Peyer's patch (tissue), 4 donors: Measurements from ENCODE around the gene PACRG. TPM values are rescaled to one million over a fixed set of nuclear protein-coding genes. Genes with fewer than 3 reads are reported as not detected.

Source experiments
- DNase-seq, 3 donors: peaks; one replicate each; pipeline ENCODE4 v3.0.0-alpha.2; 2017 to 2019
- H3K27ac ChIP-seq, 4 donors: fragments of 200-600 bp; sonication (generic); one replicate each; pipeline ENCODE4 v1.5.1; 2016 to 2019
- H3K27me3 ChIP-seq, 2 donors: fragments of 200-600 bp; sonication (generic); one replicate each; pipeline ENCODE4 v1.5.1; 2019
- H3K36me3 ChIP-seq, 3 donors: fragments of 200-600 bp; sonication (generic); one replicate each; pipeline ENCODE4 v1.5.1; 2016 to 2019
- H3K4me1 ChIP-seq, 4 donors: fragments of 200-600 bp; sonication (generic); one replicate each; pipeline ENCODE4 v1.5.1; 2016 to 2019
- H3K4me3 ChIP-seq, 4 donors: fragments of 200-600 bp; sonication (generic); 1 replicate in 3 of 4; 2 replicates in 1 of 4; pipeline ENCODE4 v1.5.1; 2016 to 2019; ENCODE audit warnings: mild to moderate bottlenecking in 1 of 4
- H3K9me3 ChIP-seq, 4 donors: fragments of 200-600 bp; sonication (generic); one replicate each; pipeline ENCODE4 v1.5.1; 2016 to 2019; ENCODE audit warnings: mild to moderate bottlenecking in 1 of 4
- POLR2A ChIP-seq, 2 donors: fragments of 450-650 bp; IDR thresholded peaks; one replicate each; pipeline ENCODE4 v1.5.1; 2017; ENCODE audit warnings: antibody characterized with exemption in 2 of 2, mild to moderate bottlenecking in 2 of 2, moderate library complexity in 2 of 2
- total RNA-seq, 4 donors: library from RNA; depleted of rRNA; stranded (reverse); fragments of >200 nt; gene quantifications; one replicate each; pipeline ENCODE4 v1.1.0, GENCODE V29; 2016
- TF ChIP-seq, protein P1 (sequence below), 6 experiments: fragments of 450-650 bp in 4 of 6; fragments of 200-600 bp in 2 of 6; sonication (generic) in 1 of 6; IDR thresholded peaks; one replicate each; pipeline ENCODE4 v1.5.1; 2017 to 2019; ENCODE audit warnings: antibody characterized with exemption in 6 of 6, mild to moderate bottlenecking in 3 of 6, moderate library complexity in 1 of 6

PACRG gene
- total RNA-seq, 4 donors from 2014 or later: 0.76 to 2.5 TPM; not detected in 2

DNA sequence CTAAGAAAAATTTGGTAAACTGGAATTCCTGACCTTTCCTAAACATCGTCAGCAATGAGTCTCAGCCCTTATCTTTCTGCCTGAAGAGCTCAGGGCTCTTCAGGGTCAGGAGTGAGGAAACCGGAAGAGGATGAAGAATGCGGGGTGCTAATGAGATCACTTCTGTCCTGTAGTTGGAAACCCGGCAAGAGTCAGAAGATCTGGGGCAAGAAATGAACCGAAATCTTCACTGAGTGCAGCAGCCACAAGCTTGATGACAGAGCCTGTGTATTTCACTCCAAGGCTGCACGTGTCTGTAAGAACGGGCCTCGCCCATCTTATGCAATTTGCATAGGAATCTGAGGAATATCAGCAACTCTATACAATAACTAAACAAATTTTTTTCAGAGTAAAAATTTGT lies 626.3 kb downstream of the PACRG start:
- Histone ChIP-seq H3K27me3 (no peaks in the 10 kb centered on the region), H3K4me1 (no peaks in the 10 kb centered on the region), H3K4me3 (no peak overlapping the region), H3K36me3 (no peaks in the 10 kb centered on the region), H3K27ac (no peak overlapping the region), H3K9me3 (no peaks in the 10 kb centered on the region)
- no peak for DNase-seq
- TF ChIP-seq, protein P1, sequence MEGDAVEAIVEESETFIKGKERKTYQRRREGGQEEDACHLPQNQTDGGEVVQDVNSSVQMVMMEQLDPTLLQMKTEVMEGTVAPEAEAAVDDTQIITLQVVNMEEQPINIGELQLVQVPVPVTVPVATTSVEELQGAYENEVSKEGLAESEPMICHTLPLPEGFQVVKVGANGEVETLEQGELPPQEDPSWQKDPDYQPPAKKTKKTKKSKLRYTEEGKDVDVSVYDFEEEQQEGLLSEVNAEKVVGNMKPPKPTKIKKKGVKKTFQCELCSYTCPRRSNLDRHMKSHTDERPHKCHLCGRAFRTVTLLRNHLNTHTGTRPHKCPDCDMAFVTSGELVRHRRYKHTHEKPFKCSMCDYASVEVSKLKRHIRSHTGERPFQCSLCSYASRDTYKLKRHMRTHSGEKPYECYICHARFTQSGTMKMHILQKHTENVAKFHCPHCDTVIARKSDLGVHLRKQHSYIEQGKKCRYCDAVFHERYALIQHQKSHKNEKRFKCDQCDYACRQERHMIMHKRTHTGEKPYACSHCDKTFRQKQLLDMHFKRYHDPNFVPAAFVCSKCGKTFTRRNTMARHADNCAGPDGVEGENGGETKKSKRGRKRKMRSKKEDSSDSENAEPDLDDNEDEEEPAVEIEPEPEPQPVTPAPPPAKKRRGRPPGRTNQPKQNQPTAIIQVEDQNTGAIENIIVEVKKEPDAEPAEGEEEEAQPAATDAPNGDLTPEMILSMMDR (IDR thresholded peaks at IDR 0.05): no peak
- TF ChIP-seq POLR2A (IDR thresholded peaks at IDR 0.05): no peak

DNA sequence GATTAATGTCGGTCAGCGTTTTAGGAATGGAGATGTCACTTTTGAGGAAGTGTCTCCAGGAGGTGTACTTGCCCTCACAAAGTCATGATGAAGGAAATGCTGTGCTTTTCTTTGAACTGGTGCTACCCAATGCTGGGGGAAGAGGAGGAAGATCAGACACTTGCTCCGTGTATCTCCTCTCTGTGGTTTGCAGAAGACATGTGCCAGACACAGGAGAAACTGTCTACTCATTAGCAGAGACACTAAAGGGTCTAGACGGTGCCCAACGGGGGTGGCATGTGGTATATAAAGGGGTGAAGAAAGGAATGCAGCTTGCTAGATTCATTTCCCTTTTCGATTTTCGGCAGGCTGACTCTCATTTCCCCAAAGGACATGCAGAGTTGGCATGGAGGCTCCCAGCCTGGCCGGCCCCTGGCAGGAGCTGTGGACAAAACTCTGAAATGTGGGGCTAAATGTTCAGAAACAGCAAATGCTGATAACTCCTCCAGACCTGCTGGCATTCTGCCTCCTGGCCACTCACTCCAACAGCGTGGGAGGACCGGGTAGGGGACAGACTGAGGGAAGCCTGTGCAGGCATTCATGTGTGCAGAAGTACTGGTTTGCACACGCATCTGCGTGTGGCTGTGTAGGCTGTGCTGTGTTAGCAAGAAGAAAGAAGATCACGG lies 627.1 kb downstream of the PACRG start:
- TF ChIP-seq, protein P1 (IDR thresholded peaks at IDR 0.05): no peak
- no peak for TF ChIP-seq POLR2A (IDR thresholded peaks at IDR 0.05)
- H3K36me3 ChIP-seq: no peaks in the 10 kb centered on the region
- H3K4me3 ChIP-seq: no peak overlapping the region
- H3K4me1 ChIP-seq: no peaks in the 10 kb centered on the region
- H3K9me3 ChIP-seq: no peaks in the 10 kb centered on the region
- H3K27me3 ChIP-seq: no peaks in the 10 kb centered on the region
- DNase-seq: peak in 1 of 3 donors; percentile 24
- H3K27ac ChIP-seq: peak overlapping the region in 2 of 4 donors; percentile 27 to 38

DNA sequence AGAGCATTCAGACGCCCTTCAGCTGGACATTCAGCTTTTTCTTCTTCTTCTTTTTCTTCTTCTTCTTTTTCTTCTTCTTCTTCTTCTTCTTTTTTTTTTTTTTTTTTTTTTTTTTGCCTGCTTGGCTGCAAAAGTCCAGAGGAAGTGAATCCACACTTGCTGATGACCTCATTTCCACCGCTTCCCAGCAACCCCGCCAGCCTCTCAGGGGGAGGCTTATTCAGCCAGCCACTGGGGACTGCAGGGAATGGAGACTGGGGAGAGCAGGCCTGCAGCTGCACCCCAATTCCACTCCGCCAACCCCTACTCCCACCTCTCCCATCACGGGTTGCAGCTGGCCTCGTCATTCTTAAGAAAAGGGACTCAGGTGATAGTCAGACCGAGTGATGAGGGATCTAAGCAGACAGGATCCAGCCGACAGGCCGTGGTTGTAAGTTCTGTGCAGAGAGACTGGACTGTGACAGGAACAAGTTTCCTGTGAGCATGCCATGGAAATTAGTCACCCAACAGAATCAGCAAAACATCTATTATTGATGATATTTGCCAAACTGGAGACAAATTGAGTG lies 627.7 kb downstream of the PACRG start:
- Histone ChIP-seq H3K9me3 (no peaks in the 10 kb centered on the region), H3K4me3 (no peak overlapping the region), H3K27ac (peak overlapping the region; percentile 25 to 43 (median 35)), H3K27me3 (no peaks in the 10 kb centered on the region), H3K4me1 (no peaks in the 10 kb centered on the region), H3K36me3 (no peaks in the 10 kb centered on the region)
- TF ChIP-seq, protein P1 (IDR thresholded peaks at IDR 0.05): no peak
- no peak for TF ChIP-seq POLR2A (IDR thresholded peaks at IDR 0.05)
- DNase-seq: peak in 1 of 3 donors; percentile 51

DNA sequence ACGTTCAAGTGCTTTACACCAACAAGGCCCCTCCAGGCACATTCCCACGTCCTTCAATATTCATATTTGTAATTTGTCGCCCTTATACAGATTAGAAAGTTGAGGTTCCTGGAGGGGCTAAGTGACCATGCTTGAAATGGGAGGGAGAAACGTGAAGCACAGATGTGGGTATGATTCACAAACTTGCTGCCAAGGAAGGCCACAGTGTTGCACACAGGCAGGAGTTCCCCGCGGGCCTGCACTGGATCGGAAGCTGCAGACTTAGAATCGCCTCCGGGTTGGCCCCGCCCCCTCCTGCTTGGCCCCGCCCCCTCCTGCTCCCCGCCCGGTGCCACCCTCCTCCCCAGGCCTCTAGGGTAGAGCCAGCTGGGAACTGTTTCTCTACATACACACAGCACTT lies 628.5 kb downstream of the PACRG start:
- Histone ChIP-seq H3K36me3 (no peaks in the 10 kb centered on the region), H3K4me1 (no peaks in the 10 kb centered on the region), H3K27ac (peak overlapping the region in 2 of 4 donors; percentile 25 to 43), H3K9me3 (no peaks in the 10 kb centered on the region), H3K4me3 (no peak overlapping the region), H3K27me3 (no peaks in the 10 kb centered on the region)
- DNase-seq: no peak
- no peak for TF ChIP-seq POLR2A (IDR thresholded peaks at IDR 0.05)
- TF ChIP-seq, protein P1 (IDR thresholded peaks at IDR 0.05): no peak

DNA sequence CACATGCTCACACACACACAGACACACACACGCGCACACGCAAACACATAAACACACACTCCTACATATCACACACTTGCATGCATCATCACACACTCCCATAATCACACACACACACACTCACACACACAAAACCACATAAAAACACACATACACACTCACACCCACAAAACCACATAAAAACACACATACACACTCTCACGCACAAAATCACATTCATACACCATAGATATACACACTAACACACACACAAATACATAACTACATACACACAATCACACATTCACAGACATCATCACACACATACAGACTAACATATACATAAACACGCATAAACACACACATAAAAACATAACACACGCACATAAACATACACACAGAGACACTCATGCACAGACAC lies 629.0 kb downstream of the PACRG start:
- no peaks in the 10 kb centered on the region for H3K36me3 ChIP-seq
- H3K4me1 ChIP-seq: no peaks in the 10 kb centered on the region
- H3K9me3 ChIP-seq: no peaks in the 10 kb centered on the region
- no peaks in the 10 kb centered on the region for H3K27me3 ChIP-seq
- peak overlapping the region in 1 of 4 donors; percentile 25 for H3K27ac ChIP-seq
- H3K4me3 ChIP-seq: no peak overlapping the region
- TF ChIP-seq, protein P1 (IDR thresholded peaks at IDR 0.05): no peak
- TF ChIP-seq POLR2A (IDR thresholded peaks at IDR 0.05): no peak
- no peak for DNase-seq
